ENCODE results near the gene FSTL4.

GRCh38 chr5:133332439-133333024 is 279.8 kb downstream of the FSTL4 start:
- TF ChIP-seq CTCF (IDR thresholded peaks at IDR 0.05) (no peak), ZFX (IDR thresholded peaks at IDR 0.05; ENCODE audit: borderline replicate concordance) (no peak)
